SU-DHL-6 (cell line): ENCODE results near the gene LDAH.

Source experiments
- H2AFZ ChIP-seq: fragments of 200-600 bp; sonication (generic); 2 replicates; pipeline ENCODE4 v1.6.1; 2014; ENCODE audit warnings: low read depth, mild to moderate bottlenecking, moderate library complexity, mixed read lengths, antibody characterized with exemption, low read length; ENCODE audit not compliant: severe bottlenecking
- H3F3A ChIP-seq: fragments of 200-600 bp; shearing (Covaris generic); 2 replicates; pipeline ENCODE4 v1.6.0; 2016; ENCODE audit warnings: antibody characterized with exemption, mild to moderate bottlenecking; ENCODE audit not compliant: insufficient read depth
- H3K27ac ChIP-seq: fragments of 200-600 bp; sonication (generic); 2 replicates; pipeline ENCODE4 v1.5.1; 2016; ENCODE audit warnings: low read depth, mild to moderate bottlenecking, low read length, moderate library complexity, mixed read lengths
- H3K27me3 ChIP-seq: fragments of 200-600 bp; sonication (generic), shearing (Covaris generic); 2 replicates; pipeline ENCODE4 v1.6.0; 2014; ENCODE audit warnings: mild to moderate bottlenecking, low read length
- H3K36me3 ChIP-seq: fragments of 200-600 bp; sonication (generic); 2 replicates; pipeline ENCODE4 v1.6.1; 2014; ENCODE audit warnings: mild to moderate bottlenecking, low read length, mixed read lengths
- H3K4me2 ChIP-seq: fragments of 300-600, 200-600 bp; shearing (Covaris generic), sonication (generic); 2 replicates; pipeline ENCODE4 v1.6.0; 2014; ENCODE audit warnings: low read length, low read depth, mild to moderate bottlenecking; ENCODE audit not compliant: poor library complexity, severe bottlenecking
- H3K4me3 ChIP-seq: fragments of 200-600 bp; sonication (generic); 2 replicates; pipeline ENCODE4 v1.5.1; 2014; ENCODE audit warnings: antibody characterized with exemption, low read length, mild to moderate bottlenecking, mixed read lengths; ENCODE audit not compliant: insufficient read depth, poor library complexity, severe bottlenecking
- H3K79me2 ChIP-seq: fragments of 200-600 bp; sonication (generic); 2 replicates; pipeline ENCODE4 v1.6.1; 2014; ENCODE audit warnings: mild to moderate bottlenecking, low read length, moderate library complexity; ENCODE audit not compliant: insufficient read depth
- H3K9ac ChIP-seq: fragments of 200-600 bp; sonication (generic); 2 replicates; pipeline ENCODE4 v1.7.0; 2014; ENCODE audit warnings: mild to moderate bottlenecking, low read length
- H3K9me2 ChIP-seq: fragments of 200-600 bp; sonication (generic); replicated peaks from 2 replicates; pipeline ENCODE4 v1.6.1; 2014; ENCODE audit warnings: low read length; ENCODE audit not compliant: insufficient read depth
- H3K9me3 ChIP-seq: fragments of 200-600 bp; sonication (generic); 2 replicates; pipeline ENCODE4 v1.6.1; 2014; ENCODE audit warnings: low read length, mixed read lengths; ENCODE audit not compliant: insufficient read depth
- H4K20me1 ChIP-seq: fragments of 200-600 bp; sonication (generic); 2 replicates; pipeline ENCODE4 v1.6.1; 2014; ENCODE audit warnings: low read depth, mild to moderate bottlenecking, antibody characterized with exemption, low read length, moderate library complexity, mixed read lengths
- CTCF ChIP-seq: fragments of 200-600 bp; sonication (generic); IDR thresholded peaks from one replicate; pipeline ENCODE4 v1.5.1; 2017; ENCODE audit warnings: antibody characterized with exemption, mild to moderate bottlenecking, low read length, moderate library complexity; ENCODE audit not compliant: insufficient read depth, poor library complexity, severe bottlenecking
- EZH2phosphoT487 ChIP-seq: fragments of 200-600 bp; sonication (generic), shearing (Covaris generic); conservative IDR thresholded peaks from 2 replicates; pipeline ENCODE4 v1.6.1; 2018; ENCODE audit warnings: mild to moderate bottlenecking, antibody characterized with exemption, low read length, moderate library complexity, mixed read lengths

LDAH gene

GRCh38 chr2:20674974-20675679 lies 147.8 kb downstream of the LDAH start:
- Histone ChIP-seq H3K27ac (no peak overlapping the region), H3K9me3 (no peaks in the 10 kb centered on the region), H3K79me2 (no peaks in the 10 kb centered on the region), H3K4me2 (no peak overlapping the region), H2AFZ (no peak overlapping the region), H3K27me3 (no peaks in the 10 kb centered on the region), H3K9me2 (no peaks in the 10 kb centered on the region), H3K9ac (no peak overlapping the region), H3K4me3 (no peak overlapping the region), H4K20me1 (no peaks in the 10 kb centered on the region), H3F3A (peaks cover 17% of the 10 kb centered on the region), H3K36me3 (no peaks in the 10 kb centered on the region)
- TF ChIP-seq CTCF (no peak), EZH2phosphoT487 (no peak)

- Histone ChIP-seq H3K9me3 (no peaks in the 10 kb centered on the region), H3K4me2 (no peak overlapping the region), H3K27me3 (no peaks in the 10 kb centered on the region), H3K36me3 (no peaks in the 10 kb centered on the region), H3K4me3 (no peak overlapping the region), H3K79me2 (no peaks in the 10 kb centered on the region), H3K9me2 (no peaks in the 10 kb centered on the region), H2AFZ (no peak overlapping the region), H3K27ac (no peak overlapping the region), H3F3A (peaks cover 17% of the 10 kb centered on the region), H3K9ac (no peak overlapping the region), H4K20me1 (no peaks in the 10 kb centered on the region)
- no peak for TF ChIP-seq EZH2phosphoT487
- TF ChIP-seq CTCF: no peak
Measured at GRCh38 chr2:20674309-20674965, 148.5 kb downstream of the LDAH start.

GRCh38 chr2:20673686-20674308 lies 149.1 kb downstream of the LDAH start:
- H3K4me3 ChIP-seq: no peak overlapping the region
- H4K20me1 ChIP-seq: no peaks in the 10 kb centered on the region
- no peak overlapping the region for H3K4me2 ChIP-seq
- peaks cover 17% of the 10 kb centered on the region for H3F3A ChIP-seq
- no peak overlapping the region for H2AFZ ChIP-seq
- H3K9me3 ChIP-seq: no peaks in the 10 kb centered on the region
- TF ChIP-seq CTCF (no peak), EZH2phosphoT487 (no peak)
- H3K36me3 ChIP-seq: no peaks in the 10 kb centered on the region
- H3K9ac ChIP-seq: no peak overlapping the region
- H3K27me3 ChIP-seq: no peaks in the 10 kb centered on the region
- H3K79me2 ChIP-seq: no peaks in the 10 kb centered on the region
- no peaks in the 10 kb centered on the region for H3K9me2 ChIP-seq
- no peak overlapping the region for H3K27ac ChIP-seq
